B cell (primary cell): ENCODE results near the gene LRRC7. TPM values are rescaled to one million over a fixed set of nuclear protein-coding genes. Genes with fewer than 3 reads are reported as not detected.
"Not testable (repeated sequence)": the region's sequence is repeated elsewhere in the genome, so short reads cannot be mapped to it uniquely, and the experiment has no call there.

Source experiments
- ATAC-seq: fragments of 200-7000 bp; cut with Tn5 transposase; one replicate; pipeline ENCODE4 v1.10.0; 2021; ENCODE audit warnings: low read depth, mild to moderate bottlenecking, moderate number of reproducible peaks, moderate library complexity
- CTCF ChIA-PET: fragments of 350-600 bp; sonication (Branson Sonifier 250); formaldehyde crosslinking; loops from one replicate; lab custom pipeline; 2021; ENCODE audit warnings: antibody characterized with exemption, inconsistent platforms; lab: Charles Lee
- POLR2A ChIA-PET: fragments of 350-600 bp; sonication (Branson Sonifier 250); formaldehyde crosslinking; loops from one replicate; lab custom pipeline; 2021; ENCODE audit warnings: antibody characterized with exemption; lab: Charles Lee
- DNase-seq: peaks from one replicate; pipeline ENCODE4 v3.0.0; 2013
- H2AFZ ChIP-seq: 2 replicates; pipeline ENCODE4 v1.6.1; 2012; ENCODE audit warnings: mild to moderate bottlenecking, low read depth, low read length; ENCODE audit not compliant: insufficient read depth, poor library complexity, severe bottlenecking
- H3K27ac ChIP-seq, 2 donors: 1 replicate in 1 of 2; 2 replicates in 1 of 2; pipeline ENCODE4 v1.5.1; 2012 to 2013; ENCODE audit warnings: low read length in 2 of 2, mild to moderate bottlenecking in 2 of 2, moderate library complexity in 1 of 2
- H3K27me3 ChIP-seq, 4 experiments: fragments of 200-600 bp in 1 of 4; sonication (generic) in 1 of 4; replicated peaks in 1 of 4; 1 replicate in 2 of 4; 2 replicates in 2 of 4; pipeline versions ENCODE4 v1.6.1 to v1.7.0; 2013 to 2016; ENCODE audit warnings: low read length in 3 of 4, mild to moderate bottlenecking in 2 of 4, mixed read lengths in 1 of 4, moderate library complexity in 1 of 4; ENCODE audit not compliant: insufficient read depth in 4 of 4, control insufficient read depth in 3 of 4; ENCODE audit errors: control extremely low read depth in 1 of 4
- H3K36me3 ChIP-seq, 2 experiments: replicated peaks in 1 of 2; 1 replicate in 1 of 2; 2 replicates in 1 of 2; pipeline versions ENCODE4 v1.6.1 to v1.7.1; 2013; ENCODE audit warnings: low read length in 1 of 2; ENCODE audit not compliant: insufficient read depth in 2 of 2, control insufficient read depth in 1 of 2; ENCODE audit errors: control extremely low read depth in 1 of 2, extremely low read depth in 1 of 2
- H3K4me1 ChIP-seq, 2 donors: fragments of 200-600 bp in 1 of 2; sonication (generic) in 1 of 2; 1 replicate in 1 of 2; 2 replicates in 1 of 2; pipeline versions ENCODE4 v1.5.1 to v1.6.1; 2013 to 2017; ENCODE audit warnings: low read length in 2 of 2; ENCODE audit not compliant: control insufficient read depth in 2 of 2, insufficient read depth in 2 of 2
- H3K4me2 ChIP-seq: replicated peaks from 2 replicates; pipeline ENCODE3; 2012; ENCODE audit warnings: mild to moderate bottlenecking, low read depth, low read length; ENCODE audit not compliant: poor library complexity, severe bottlenecking
- H3K4me3 ChIP-seq, 5 experiments: fragments of 200-600 bp in 1 of 5; sonication (generic) in 1 of 5; 1 replicate in 3 of 5; 2 replicates in 2 of 5; pipeline versions ENCODE4 v1.5.1 to v1.7.0; 2011 to 2016; ENCODE audit warnings: low read length in 4 of 5, mild to moderate bottlenecking in 4 of 5, low read depth in 2 of 5, control low read depth in 1 of 5, moderate library complexity in 1 of 5; ENCODE audit not compliant: insufficient read depth in 1 of 5; ENCODE audit errors: control extremely low read depth in 1 of 5, extremely low read depth in 1 of 5
- H3K79me2 ChIP-seq: fragments of 200-600 bp; sonication (generic); one replicate; pipeline ENCODE4 v1.6.0; 2016; ENCODE audit warnings: low read length; ENCODE audit not compliant: control insufficient read depth, insufficient read depth
- H3K9ac ChIP-seq: fragments of 200-600 bp; sonication (generic); 2 replicates; pipeline ENCODE4 v1.6.1; 2017; ENCODE audit warnings: mild to moderate bottlenecking, low read length, moderate library complexity
- H3K9me3 ChIP-seq, 3 donors: one replicate each; pipeline versions ENCODE4 v1.6.1 to v1.7.1; 2013; ENCODE audit warnings: low read length in 2 of 3; ENCODE audit not compliant: control insufficient read depth in 2 of 3, insufficient read depth in 1 of 3; ENCODE audit errors: control extremely low read depth in 1 of 3
- H4K20me1 ChIP-seq: 2 replicates; pipeline ENCODE4 v1.6.0; 2012; ENCODE audit warnings: mild to moderate bottlenecking, low read length; ENCODE audit not compliant: insufficient read depth, control insufficient read depth, poor library complexity, severe bottlenecking
- H3K27ac Mint-ChIP-seq: one replicate; pipeline ENCODE4 v1.8.0; 2021; ENCODE audit warnings: mixed read lengths
- H3K27me3 Mint-ChIP-seq: one replicate; pipeline ENCODE4 v1.8.0; 2021; ENCODE audit warnings: mixed read lengths
- H3K4me1 Mint-ChIP-seq: one replicate; pipeline ENCODE4 v1.8.0; 2021; ENCODE audit warnings: mixed read lengths
- H3K4me3 Mint-ChIP-seq: one replicate; pipeline ENCODE4 v1.8.0; 2021; ENCODE audit warnings: mixed read lengths
- H3K9me3 Mint-ChIP-seq: one replicate; pipeline ENCODE4 v1.8.0; 2022; ENCODE audit warnings: mixed read lengths; ENCODE audit not compliant: insufficient read depth
- EZH2 ChIP-seq: IDR thresholded peaks from 2 replicates; pipeline ENCODE4 v1.6.1; 2012; ENCODE audit warnings: borderline replicate concordance, low read depth, mild to moderate bottlenecking, moderate library complexity, low read length; ENCODE audit not compliant: insufficient read depth, poor library complexity, severe bottlenecking
- WGBS: methylation state at CpG from one replicate; pipeline ENCODE4 v1.1.5; 2013; ENCODE audit warnings: missing lambda C conversion rate; ENCODE audit not compliant: insufficient coverage; 5-methylcytosine and 5-hydroxymethylcytosine counted together
- intact Hi-C: fragments of 100-400 bp; cut with micrococcal nuclease; formaldehyde crosslinking; loops from one replicate; pipeline ENCODE4 v1.10.0; 2022
- polyA plus RNA-seq: library from polyadenylated mRNA; depleted of rRNA; stranded (reverse); fragments of >200 nt; gene quantifications from 2 replicates; pipeline ENCODE4 v1.2.3, GENCODE V29; 2012
- total RNA-seq, 2 donors: library from RNA; stranded (reverse); fragments of 120-200 nt in 1 of 2; gene quantifications; 1 replicate in 1 of 2; 2 replicates in 1 of 2; pipeline versions ENCODE4 v1.2.3 to v1.2.4, GENCODE V29; 2013 to 2022
- TF ChIP-seq, protein P1 (sequence below): fragments of 200-600 bp; IDR thresholded peaks from one replicate; pipeline ENCODE4 v1.8.0; 2022; ENCODE audit warnings: antibody characterized with exemption, mild to moderate bottlenecking

LRRC7 gene
- total and polyA plus RNA-seq, 2 donors (not counting 1 experiment from before 2014, with no cell fraction given): not detected

- H3K9me3 Mint-ChIP-seq: peaks cover 4% of the 10 kb centered on the region
- Histone ChIP-seq H2AFZ (no peak overlapping the region), H3K36me3 (no peaks in the 10 kb centered on the region), H3K27me3 (no peaks in the 10 kb centered on the region), H3K79me2 (no peaks in the 10 kb centered on the region), H3K4me3 (no peak overlapping the region), H3K9ac (no peak overlapping the region), H3K4me1 (no peaks in the 10 kb centered on the region), H3K4me2 (no peak overlapping the region), H3K27ac (no peak overlapping the region), H4K20me1 (no peaks in the 10 kb centered on the region), H3K9me3 (peaks cover 0 to 3% (median 0%) of the 10 kb centered on the region in 3 donors)
- DNase-seq (no peak), ATAC-seq (no peak)
- POLR2A ChIA-PET: no interaction called here
- no peaks in the 10 kb centered on the region for H3K27me3 Mint-ChIP-seq
- no peak for TF ChIP-seq EZH2
- TF ChIP-seq, protein P1, sequence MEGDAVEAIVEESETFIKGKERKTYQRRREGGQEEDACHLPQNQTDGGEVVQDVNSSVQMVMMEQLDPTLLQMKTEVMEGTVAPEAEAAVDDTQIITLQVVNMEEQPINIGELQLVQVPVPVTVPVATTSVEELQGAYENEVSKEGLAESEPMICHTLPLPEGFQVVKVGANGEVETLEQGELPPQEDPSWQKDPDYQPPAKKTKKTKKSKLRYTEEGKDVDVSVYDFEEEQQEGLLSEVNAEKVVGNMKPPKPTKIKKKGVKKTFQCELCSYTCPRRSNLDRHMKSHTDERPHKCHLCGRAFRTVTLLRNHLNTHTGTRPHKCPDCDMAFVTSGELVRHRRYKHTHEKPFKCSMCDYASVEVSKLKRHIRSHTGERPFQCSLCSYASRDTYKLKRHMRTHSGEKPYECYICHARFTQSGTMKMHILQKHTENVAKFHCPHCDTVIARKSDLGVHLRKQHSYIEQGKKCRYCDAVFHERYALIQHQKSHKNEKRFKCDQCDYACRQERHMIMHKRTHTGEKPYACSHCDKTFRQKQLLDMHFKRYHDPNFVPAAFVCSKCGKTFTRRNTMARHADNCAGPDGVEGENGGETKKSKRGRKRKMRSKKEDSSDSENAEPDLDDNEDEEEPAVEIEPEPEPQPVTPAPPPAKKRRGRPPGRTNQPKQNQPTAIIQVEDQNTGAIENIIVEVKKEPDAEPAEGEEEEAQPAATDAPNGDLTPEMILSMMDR: no peak
- CTCF ChIA-PET: no interaction called here
- intact Hi-C loops: no loop called here
- H3K4me3 Mint-ChIP-seq: no peak overlapping the region
- no peak overlapping the region for H3K27ac Mint-ChIP-seq
- no peaks in the 10 kb centered on the region for H3K4me1 Mint-ChIP-seq
- no CpG with 5 or more reads among the region's 3 CpGs for WGBS
These were observed 310.6 kb downstream of the LRRC7 start for GRCh38 chr1:69878338-69878737.

DNA sequence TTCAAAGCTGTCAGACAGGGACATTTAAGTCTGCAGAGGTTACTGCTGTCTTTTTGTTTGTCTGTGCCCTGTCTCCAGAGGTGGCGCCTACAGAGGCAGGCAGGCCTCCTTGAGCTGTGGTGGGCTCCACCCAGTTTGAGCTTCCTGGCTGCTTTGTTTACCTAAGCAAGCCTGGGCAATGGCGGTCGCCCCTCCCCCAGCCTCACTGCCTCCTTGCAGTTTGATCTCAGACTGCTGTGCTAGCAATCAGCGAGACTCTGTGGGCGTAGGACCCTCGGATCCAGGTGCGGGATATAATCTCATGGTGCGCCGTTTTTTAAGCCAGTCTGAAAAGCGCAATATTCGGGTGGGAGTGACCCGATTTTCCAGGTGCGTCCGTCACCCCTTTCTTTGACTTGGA, 320.3 kb downstream of the LRRC7 start:
- H3K27ac Mint-ChIP-seq, intact Hi-C loops, DNase-seq, H3K36me3 ChIP-seq, H3K4me3 ChIP-seq, CTCF ChIA-PET, H2AFZ ChIP-seq, POLR2A ChIA-PET, H3K4me2 ChIP-seq, H3K9ac ChIP-seq, H4K20me1 ChIP-seq, ATAC-seq, H3K9me3 ChIP-seq, H3K9me3 Mint-ChIP-seq, H3K27me3 ChIP-seq, H3K27me3 Mint-ChIP-seq, H3K4me3 Mint-ChIP-seq, H3K27ac ChIP-seq, H3K4me1 ChIP-seq, H3K79me2 ChIP-seq, H3K4me1 Mint-ChIP-seq: not testable (repeated sequence)
- WGBS: 92% methylated on average over 8 of the region's 14 CpGs
